C4-2B (cell line): ENCODE results near the gene ZNF71.

Experiments used
- ZFX ChIP-seq: fragments of 450-650 bp; IDR thresholded peaks from 2 replicates; pipeline ENCODE4 v1.6.1; 2017
- TF ChIP-seq, protein P1 (sequence below): fragments of 450-650 bp; conservative IDR thresholded peaks from 2 replicates; pipeline ENCODE4 v1.5.1; 2017; ENCODE audit warnings: mild to moderate bottlenecking

DNA sequence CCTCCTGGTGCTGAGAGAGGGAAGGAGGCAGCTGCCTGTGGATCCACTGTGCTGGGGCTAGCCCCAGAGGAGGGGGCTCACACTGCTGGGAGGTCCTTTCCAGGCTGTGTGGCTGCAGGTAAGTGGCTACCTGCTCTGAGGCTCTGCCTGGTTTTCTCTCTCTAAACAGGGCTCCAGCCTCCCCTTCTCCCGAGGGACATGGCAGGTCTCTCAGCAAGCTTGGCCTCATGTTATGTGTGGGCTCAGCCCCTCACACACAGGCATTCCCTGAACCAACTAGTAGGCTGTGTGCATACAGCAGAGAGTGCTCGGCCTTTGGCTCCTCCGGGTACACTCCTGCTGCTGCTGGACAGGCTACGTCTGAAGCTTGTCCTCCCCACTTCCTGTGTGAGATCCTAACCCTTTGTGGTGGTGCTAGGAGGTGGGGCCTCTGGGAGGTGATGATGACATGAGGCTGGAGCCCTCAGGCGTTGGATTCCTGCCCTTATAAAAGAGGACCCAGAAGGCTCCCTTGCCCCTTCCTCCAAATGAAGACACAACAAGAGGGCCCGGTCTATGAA, 72.3 kb downstream of the ZNF71 start:
- TF ChIP-seq, protein P1, sequence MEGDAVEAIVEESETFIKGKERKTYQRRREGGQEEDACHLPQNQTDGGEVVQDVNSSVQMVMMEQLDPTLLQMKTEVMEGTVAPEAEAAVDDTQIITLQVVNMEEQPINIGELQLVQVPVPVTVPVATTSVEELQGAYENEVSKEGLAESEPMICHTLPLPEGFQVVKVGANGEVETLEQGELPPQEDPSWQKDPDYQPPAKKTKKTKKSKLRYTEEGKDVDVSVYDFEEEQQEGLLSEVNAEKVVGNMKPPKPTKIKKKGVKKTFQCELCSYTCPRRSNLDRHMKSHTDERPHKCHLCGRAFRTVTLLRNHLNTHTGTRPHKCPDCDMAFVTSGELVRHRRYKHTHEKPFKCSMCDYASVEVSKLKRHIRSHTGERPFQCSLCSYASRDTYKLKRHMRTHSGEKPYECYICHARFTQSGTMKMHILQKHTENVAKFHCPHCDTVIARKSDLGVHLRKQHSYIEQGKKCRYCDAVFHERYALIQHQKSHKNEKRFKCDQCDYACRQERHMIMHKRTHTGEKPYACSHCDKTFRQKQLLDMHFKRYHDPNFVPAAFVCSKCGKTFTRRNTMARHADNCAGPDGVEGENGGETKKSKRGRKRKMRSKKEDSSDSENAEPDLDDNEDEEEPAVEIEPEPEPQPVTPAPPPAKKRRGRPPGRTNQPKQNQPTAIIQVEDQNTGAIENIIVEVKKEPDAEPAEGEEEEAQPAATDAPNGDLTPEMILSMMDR = no peak
- TF ChIP-seq ZFX = no peak
